Measurements from ENCODE around the gene EXOC6B.

The EXOC6B gene

GRCh38 chr2:72822794-72823193 lies 3.0 kb downstream of the EXOC6B start:
- CTCF ChIA-PET: interaction anchor here (0.7 to 1.7 kb wide), 3 partner anchors 36 to 1362 kb away, joined by 4 to 7 read pairs (median 5); no protein-coding TSS in a partner anchor
- TF ChIP-seq ZNF366 (tag by site-specific recombination; conservative IDR thresholded peaks at IDR 0.05) (0 out of 2 replicates have a peak, but pooled peaks have one; percentile 16), ZNF184 (tag by site-specific recombination; IDR thresholded peaks at IDR 0.05) (no peak)
- Histone ChIP-seq H3K27ac (ENCODE audit: extremely low read depth, low read depth, low read length) (no peak overlapping the region), H3K9me3 (ENCODE audit: control insufficient read depth, insufficient read depth, low read depth, low read length) (no peaks in the 10 kb centered on the region), H3K4me3 (ENCODE audit: low read depth, low read length) (no peak overlapping the region), H3K36me3 (ENCODE audit: control insufficient read depth in 2 of 2, insufficient read depth in 1 of 2, low read length in 2 of 2) (peaks cover 0 to 6% of the 10 kb centered on the region in 2 experiments), H3K4me1 (ENCODE audit: control insufficient read depth, insufficient read depth, low read length) (peaks cover 7% of the 10 kb centered on the region; the same call in 1 of the 2 replicates)
- POLR2A ChIA-PET: no interaction called here

GRCh38 chr2:72821983-72822382 lies 3.9 kb downstream of the EXOC6B start:
- Histone ChIP-seq H3K9me3 (ENCODE audit: control insufficient read depth, insufficient read depth, low read depth, low read length) (no peaks in the 10 kb centered on the region), H3K27ac (ENCODE audit: extremely low read depth, low read depth, low read length) (no peak overlapping the region), H3K4me1 (ENCODE audit: control insufficient read depth, insufficient read depth, low read length) (peaks cover 7% of the 10 kb centered on the region; the same call in 1 of the 2 replicates), H3K36me3 (ENCODE audit: control insufficient read depth in 2 of 2, insufficient read depth in 1 of 2, low read length in 2 of 2) (peaks cover 0 to 6% of the 10 kb centered on the region in 2 experiments), H3K4me3 (ENCODE audit: low read depth, low read length) (no peak overlapping the region)
- ChIA-PET POLR2A (no interaction called here), CTCF (interaction anchor here (1.0 to 1.9 kb wide), 4 partner anchors 9 to 71 kb away, joined by 3 to 10 read pairs (median 6); no protein-coding TSS in a partner anchor)
- TF ChIP-seq ZNF391 (tag by site-specific recombination; IDR thresholded peaks at IDR 0.05; ENCODE audit: borderline replicate concordance, low read depth) (no peak), ZNF529 (tag by site-specific recombination; IDR thresholded peaks at IDR 0.05; ENCODE audit: insufficient replicate concordance) (no peak), PATZ1 (tag by site-specific recombination; IDR thresholded peaks at IDR 0.05) (no peak), HOXD13 (CRISPR knock-in tag; IDR thresholded peaks at IDR 0.05; ENCODE audit: borderline replicate concordance) (no peak), ZNF423 (tag by site-specific recombination; IDR thresholded peaks at IDR 0.05) (no peak), ZNF239 (tag by site-specific recombination; IDR thresholded peaks at IDR 0.05) (no peak), CTCF (tag by site-specific recombination; IDR thresholded peaks at IDR 0.05) (no peak), ZNF416 (tag by site-specific recombination; IDR thresholded peaks at IDR 0.05) (no peak), ZNF518A (tag by site-specific recombination; conservative IDR thresholded peaks at IDR 0.05; ENCODE audit: low read depth) (no peak), ZNF223 (tag by site-specific recombination; IDR thresholded peaks at IDR 0.05) (no peak), ZNF768 (tag by site-specific recombination; IDR thresholded peaks at IDR 0.05) (no peak)
